ENCODE data around the gene PLCD4.

PLCD4 gene

GRCh38 chr2:218607436-218608115 is at the start of gene PLCD4:
TSS of gene PLCD4 (plus strand) at chr2:218607899. CDS start at chr2:218615740, 7,841 bp downstream.
- no peak for DNase-seq

- DNase-seq: no peak
Observed at GRCh38 chr2:218557941-218558340, 49.8 kb upstream of the PLCD4 start.

GRCh38 chr2:218558986-218559385 is 48.7 kb upstream of the PLCD4 start:
- DNase-seq: no peak

- DNase-seq: no peak
Observed at GRCh38 chr2:218564056-218564455, 43.6 kb upstream of the PLCD4 start.

- DNase-seq: no peak
Observed at GRCh38 chr2:218566296-218566695, 41.4 kb upstream of the PLCD4 start.

GRCh38 chr2:218567797-218568189 is 39.9 kb upstream of the PLCD4 start:
- peak; percentile 9 for DNase-seq

GRCh38 chr2:218568190-218569037 is 39.3 kb upstream of the PLCD4 start, which contains the start of the genes CNOT9 and USP37:
TSS of gene CNOT9 (plus strand) at chr2:218568839. CDS start at chr2:218568955, 116 bp downstream.
TSS of gene USP37 (minus strand) at chr2:218568351. CDS start at chr2:218558653, 9,698 bp downstream.
- peak; percentile 98 for DNase-seq

GRCh38 chr2:218569038-218569431 is 38.7 kb upstream of the PLCD4 start:
- DNase-seq: peak; percentile 31

GRCh38 chr2:218569661-218570500 is 37.8 kb upstream of the PLCD4 start:
- peak; percentile 58 for DNase-seq

- DNase-seq: no peak
Observed at GRCh38 chr2:218570850-218571249, 36.8 kb upstream of the PLCD4 start.

- no peak for DNase-seq
Observed at GRCh38 chr2:218576854-218577253, 30.8 kb upstream of the PLCD4 start.

- DNase-seq: no peak
Observed at GRCh38 chr2:218577482-218578220, 30.0 kb upstream of the PLCD4 start.

GRCh38 chr2:218578272-218578877 is 29.3 kb upstream of the PLCD4 start:
- DNase-seq: no peak

- DNase-seq: no peak
Observed at GRCh38 chr2:218582076-218582475, 25.6 kb upstream of the PLCD4 start.

- DNase-seq: no peak
Observed at GRCh38 chr2:218583983-218584850, 23.5 kb upstream of the PLCD4 start.

- DNase-seq: no peak
Observed at GRCh38 chr2:218585541-218585940, 22.2 kb upstream of the PLCD4 start.

- DNase-seq: no peak
Observed at GRCh38 chr2:218605432-218605831, 2.3 kb upstream of the PLCD4 start.

GRCh38 chr2:218615868-218616315 is 8.2 kb downstream of the PLCD4 start:
- DNase-seq: no peak

- peak; percentile 16 for DNase-seq
Observed at GRCh38 chr2:218618102-218618860, 10.6 kb downstream of the PLCD4 start.

GRCh38 chr2:218621007-218621406 is 13.3 kb downstream of the PLCD4 start:
- DNase-seq: no peak
